ENCODE results near the gene AUTS2. TPM values are rescaled to one million over a fixed set of nuclear protein-coding genes. Genes with fewer than 3 reads are reported as not detected.

AUTS2 gene
- total and polyA plus RNA-seq, 4 donors = 4.9 to 24.4 (median 7.0) TPM

DNA sequence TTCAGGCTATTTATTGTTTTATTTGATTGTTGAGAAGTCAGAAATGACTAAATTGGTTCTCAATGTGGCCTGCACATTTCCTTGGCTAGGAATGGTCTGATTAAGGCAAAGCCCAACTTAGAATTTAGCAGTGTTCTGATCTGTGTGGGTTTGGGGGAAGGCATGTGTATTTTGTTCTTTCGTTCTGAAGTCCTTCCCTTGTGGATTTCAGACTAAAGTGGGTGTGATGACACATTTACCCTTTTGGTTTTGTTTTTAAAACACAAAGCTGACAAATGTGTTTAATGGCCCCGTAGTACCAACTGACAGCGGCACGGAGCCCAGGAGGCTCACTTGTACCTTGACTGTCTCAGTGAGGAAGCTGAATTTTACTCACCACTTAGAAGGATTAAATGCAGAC lies 1081.4 kb downstream of the AUTS2 start:
- Histone ChIP-seq H3K4me1 (ENCODE audit: control insufficient read depth in 4 of 4, insufficient read depth in 4 of 4, low read length in 3 of 4) (peaks cover 0 to 24% (median 15%) of the 10 kb centered on the region in 4 donors), H3K9ac (ENCODE audit: low read depth in 1 of 2, low read length in 2 of 2) (no peak overlapping the region)

DNA sequence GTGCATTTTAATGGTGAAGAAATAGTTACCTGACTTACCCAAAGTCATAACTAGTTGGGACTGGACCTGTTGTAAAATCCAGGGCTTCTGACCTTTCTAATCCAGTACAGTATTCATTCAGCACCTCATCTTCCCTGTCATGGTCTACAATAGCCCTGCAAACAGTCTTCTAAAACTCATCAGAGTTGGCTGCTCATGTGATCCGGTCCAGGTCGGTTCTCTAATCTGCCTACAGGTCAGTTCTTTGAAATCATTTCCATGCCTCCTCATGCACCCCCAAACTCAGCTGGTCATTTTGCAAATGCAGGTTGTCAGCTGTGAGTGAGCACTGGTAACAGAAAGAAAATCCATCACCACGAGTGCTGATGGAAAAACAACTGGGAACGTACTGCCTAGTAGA lies 1082.0 kb downstream of the AUTS2 start:
- Histone ChIP-seq H3K27me3 (ENCODE audit: control insufficient read depth in 4 of 4, insufficient read depth in 4 of 4, low read length in 3 of 4) (no peaks in the 10 kb centered on the region), H3K9me3 (ENCODE audit: control insufficient read depth in 4 of 4, low read length in 3 of 4) (no peaks in the 10 kb centered on the region), H3K9ac (ENCODE audit: low read depth in 1 of 2, low read length in 2 of 2) (no peak overlapping the region), H3K4me3 (ENCODE audit: low read depth in 1 of 3, low read length in 3 of 3) (no peak overlapping the region), H3K4me1 (ENCODE audit: control insufficient read depth in 4 of 4, insufficient read depth in 4 of 4, low read length in 3 of 4) (peaks cover 0 to 24% (median 15%) of the 10 kb centered on the region in 4 donors), H3K27ac (ENCODE audit: low read depth in 1 of 2, low read length in 2 of 2) (no peak overlapping the region), H3K36me3 (ENCODE audit: control insufficient read depth in 4 of 4, insufficient read depth in 3 of 4, low read depth in 1 of 4, low read length in 3 of 4) (no peaks in the 10 kb centered on the region)
- TF ChIP-seq, protein P1, sequence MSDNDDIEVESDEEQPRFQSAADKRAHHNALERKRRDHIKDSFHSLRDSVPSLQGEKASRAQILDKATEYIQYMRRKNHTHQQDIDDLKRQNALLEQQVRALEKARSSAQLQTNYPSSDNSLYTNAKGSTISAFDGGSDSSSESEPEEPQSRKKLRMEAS (IDR thresholded peaks at IDR 0.05) = no peak
- TF ChIP-seq FOXA1 (IDR thresholded peaks at IDR 0.05) (no peak), HNF4A (conservative IDR thresholded peaks at IDR 0.05) (no peak), RAD21 (IDR thresholded peaks at IDR 0.05) (no peak), FOXA2 (IDR thresholded peaks at IDR 0.05) (no peak), SP1 (IDR thresholded peaks at IDR 0.05) (no peak), HNF4G (IDR thresholded peaks at IDR 0.05) (no peak), RXRA (IDR thresholded peaks at IDR 0.05) (no peak), NR2F2 (IDR thresholded peaks at IDR 0.05) (no peak), YY1 (IDR thresholded peaks at IDR 0.05) (no peak), TAF1 (conservative IDR thresholded peaks at IDR 0.05) (no peak), EGR1 (IDR thresholded peaks at IDR 0.05; ENCODE audit: low read depth in 2 of 2) (no peak), GABPA (IDR thresholded peaks at IDR 0.05 in 1 of 2, conservative IDR thresholded peaks at IDR 0.05 in 1 of 2) (no peak), JUND (IDR thresholded peaks at IDR 0.05) (no peak)
- TF ChIP-seq, protein P2, sequence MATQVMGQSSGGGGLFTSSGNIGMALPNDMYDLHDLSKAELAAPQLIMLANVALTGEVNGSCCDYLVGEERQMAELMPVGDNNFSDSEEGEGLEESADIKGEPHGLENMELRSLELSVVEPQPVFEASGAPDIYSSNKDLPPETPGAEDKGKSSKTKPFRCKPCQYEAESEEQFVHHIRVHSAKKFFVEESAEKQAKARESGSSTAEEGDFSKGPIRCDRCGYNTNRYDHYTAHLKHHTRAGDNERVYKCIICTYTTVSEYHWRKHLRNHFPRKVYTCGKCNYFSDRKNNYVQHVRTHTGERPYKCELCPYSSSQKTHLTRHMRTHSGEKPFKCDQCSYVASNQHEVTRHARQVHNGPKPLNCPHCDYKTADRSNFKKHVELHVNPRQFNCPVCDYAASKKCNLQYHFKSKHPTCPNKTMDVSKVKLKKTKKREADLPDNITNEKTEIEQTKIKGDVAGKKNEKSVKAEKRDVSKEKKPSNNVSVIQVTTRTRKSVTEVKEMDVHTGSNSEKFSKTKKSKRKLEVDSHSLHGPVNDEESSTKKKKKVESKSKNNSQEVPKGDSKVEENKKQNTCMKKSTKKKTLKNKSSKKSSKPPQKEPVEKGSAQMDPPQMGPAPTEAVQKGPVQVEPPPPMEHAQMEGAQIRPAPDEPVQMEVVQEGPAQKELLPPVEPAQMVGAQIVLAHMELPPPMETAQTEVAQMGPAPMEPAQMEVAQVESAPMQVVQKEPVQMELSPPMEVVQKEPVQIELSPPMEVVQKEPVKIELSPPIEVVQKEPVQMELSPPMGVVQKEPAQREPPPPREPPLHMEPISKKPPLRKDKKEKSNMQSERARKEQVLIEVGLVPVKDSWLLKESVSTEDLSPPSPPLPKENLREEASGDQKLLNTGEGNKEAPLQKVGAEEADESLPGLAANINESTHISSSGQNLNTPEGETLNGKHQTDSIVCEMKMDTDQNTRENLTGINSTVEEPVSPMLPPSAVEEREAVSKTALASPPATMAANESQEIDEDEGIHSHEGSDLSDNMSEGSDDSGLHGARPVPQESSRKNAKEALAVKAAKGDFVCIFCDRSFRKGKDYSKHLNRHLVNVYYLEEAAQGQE (IDR thresholded peaks at IDR 0.05) = no peak
- TF ChIP-seq, protein P3, sequence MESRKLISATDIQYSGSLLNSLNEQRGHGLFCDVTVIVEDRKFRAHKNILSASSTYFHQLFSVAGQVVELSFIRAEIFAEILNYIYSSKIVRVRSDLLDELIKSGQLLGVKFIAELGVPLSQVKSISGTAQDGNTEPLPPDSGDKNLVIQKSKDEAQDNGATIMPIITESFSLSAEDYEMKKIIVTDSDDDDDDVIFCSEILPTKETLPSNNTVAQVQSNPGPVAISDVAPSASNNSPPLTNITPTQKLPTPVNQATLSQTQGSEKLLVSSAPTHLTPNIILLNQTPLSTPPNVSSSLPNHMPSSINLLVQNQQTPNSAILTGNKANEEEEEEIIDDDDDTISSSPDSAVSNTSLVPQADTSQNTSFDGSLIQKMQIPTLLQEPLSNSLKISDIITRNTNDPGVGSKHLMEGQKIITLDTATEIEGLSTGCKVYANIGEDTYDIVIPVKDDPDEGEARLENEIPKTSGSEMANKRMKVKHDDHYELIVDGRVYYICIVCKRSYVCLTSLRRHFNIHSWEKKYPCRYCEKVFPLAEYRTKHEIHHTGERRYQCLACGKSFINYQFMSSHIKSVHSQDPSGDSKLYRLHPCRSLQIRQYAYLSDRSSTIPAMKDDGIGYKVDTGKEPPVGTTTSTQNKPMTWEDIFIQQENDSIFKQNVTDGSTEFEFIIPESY (IDR thresholded peaks at IDR 0.05) = no peak
- TF ChIP-seq, protein P4, sequence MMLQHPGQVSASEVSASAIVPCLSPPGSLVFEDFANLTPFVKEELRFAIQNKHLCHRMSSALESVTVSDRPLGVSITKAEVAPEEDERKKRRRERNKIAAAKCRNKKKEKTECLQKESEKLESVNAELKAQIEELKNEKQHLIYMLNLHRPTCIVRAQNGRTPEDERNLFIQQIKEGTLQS (IDR thresholded peaks at IDR 0.05) = no peak
- TF ChIP-seq, protein P5, sequence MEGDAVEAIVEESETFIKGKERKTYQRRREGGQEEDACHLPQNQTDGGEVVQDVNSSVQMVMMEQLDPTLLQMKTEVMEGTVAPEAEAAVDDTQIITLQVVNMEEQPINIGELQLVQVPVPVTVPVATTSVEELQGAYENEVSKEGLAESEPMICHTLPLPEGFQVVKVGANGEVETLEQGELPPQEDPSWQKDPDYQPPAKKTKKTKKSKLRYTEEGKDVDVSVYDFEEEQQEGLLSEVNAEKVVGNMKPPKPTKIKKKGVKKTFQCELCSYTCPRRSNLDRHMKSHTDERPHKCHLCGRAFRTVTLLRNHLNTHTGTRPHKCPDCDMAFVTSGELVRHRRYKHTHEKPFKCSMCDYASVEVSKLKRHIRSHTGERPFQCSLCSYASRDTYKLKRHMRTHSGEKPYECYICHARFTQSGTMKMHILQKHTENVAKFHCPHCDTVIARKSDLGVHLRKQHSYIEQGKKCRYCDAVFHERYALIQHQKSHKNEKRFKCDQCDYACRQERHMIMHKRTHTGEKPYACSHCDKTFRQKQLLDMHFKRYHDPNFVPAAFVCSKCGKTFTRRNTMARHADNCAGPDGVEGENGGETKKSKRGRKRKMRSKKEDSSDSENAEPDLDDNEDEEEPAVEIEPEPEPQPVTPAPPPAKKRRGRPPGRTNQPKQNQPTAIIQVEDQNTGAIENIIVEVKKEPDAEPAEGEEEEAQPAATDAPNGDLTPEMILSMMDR (IDR thresholded peaks at IDR 0.05; ENCODE audit: low read depth, low read length, missing input control) = no peak
- WGBS = 94% methylated on average over 4 of the region's 4 CpGs
- no peak for DNase-seq (ENCODE audit: low spot score)

More for the DNA sequence above, 1081.4 kb downstream of the AUTS2 start:
- TF ChIP-seq RXRA (IDR thresholded peaks at IDR 0.05) (no peak), FOXA1 (IDR thresholded peaks at IDR 0.05) (no peak), RAD21 (IDR thresholded peaks at IDR 0.05) (no peak)
- no peak for DNase-seq (ENCODE audit: low spot score)
- H3K36me3 ChIP-seq (ENCODE audit: control insufficient read depth in 4 of 4, insufficient read depth in 3 of 4, low read depth in 1 of 4, low read length in 3 of 4) = no peaks in the 10 kb centered on the region
- H3K4me3 ChIP-seq (ENCODE audit: low read depth in 1 of 3, low read length in 3 of 3) = no peak overlapping the region
- H3K27ac ChIP-seq (ENCODE audit: low read depth in 1 of 2, low read length in 2 of 2) = peak overlapping the region in 1 of 2 donors; percentile 1
- H3K9me3 ChIP-seq (ENCODE audit: control insufficient read depth in 4 of 4, low read length in 3 of 4) = no peaks in the 10 kb centered on the region
- H3K27me3 ChIP-seq (ENCODE audit: control insufficient read depth in 4 of 4, insufficient read depth in 4 of 4, low read length in 3 of 4) = no peaks in the 10 kb centered on the region
- WGBS = 71% methylated on average over 4 of the region's 4 CpGs
